Mononuclear cell (primary cell): ENCODE results near the gene TENM4. TPM values are rescaled to one million over a fixed set of nuclear protein-coding genes. Genes with fewer than 3 reads are reported as not detected.

Experiments used
- H3K27me3 ChIP-seq: 2 replicates; pipeline ENCODE4 v1.6.0; 2011; ENCODE audit warnings: low read length, control low read depth; ENCODE audit not compliant: insufficient read depth
- H3K4me1 ChIP-seq: 2 replicates; pipeline ENCODE4 v1.5.1; 2011; ENCODE audit warnings: mild to moderate bottlenecking, low read length, control low read depth; ENCODE audit not compliant: insufficient read depth
- H3K4me3 ChIP-seq: 2 replicates; pipeline ENCODE4 v1.5.1; 2011; ENCODE audit warnings: mild to moderate bottlenecking, low read length, moderate library complexity
- H3K9me3 ChIP-seq: 2 replicates; pipeline ENCODE4 v1.5.1; 2011; ENCODE audit warnings: low read depth, mild to moderate bottlenecking, control low read depth, low read length
- total RNA-seq: library from RNA; depleted of rRNA; stranded (reverse); fragments of >200 nt; gene quantifications from one replicate; pipeline ENCODE4 v1.2.3, GENCODE V29; 2012

TENM4 gene
- total RNA-seq, 1 donor = 0.63 TPM

DNA sequence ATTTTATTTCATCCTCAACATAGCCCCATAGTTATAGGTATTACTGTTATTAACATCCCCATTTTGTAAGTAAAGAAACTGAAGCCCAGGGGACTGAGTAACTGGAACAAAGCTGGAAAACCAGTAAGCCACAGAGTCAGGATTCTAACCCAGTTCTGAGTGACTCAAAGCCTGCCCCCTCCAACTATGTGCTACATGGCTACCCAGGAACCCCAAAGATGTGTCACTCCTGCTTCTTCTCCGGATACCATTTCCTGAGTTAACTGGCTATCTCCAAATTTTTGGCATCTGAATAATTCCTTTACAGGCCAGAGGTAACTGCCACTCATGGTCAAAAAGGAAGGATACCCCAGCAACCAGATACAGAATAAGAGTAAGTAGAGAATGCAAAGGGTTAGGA, 43.6 kb downstream of the TENM4 start:
- Histone ChIP-seq H3K9me3 (no peaks in the 10 kb centered on the region), H3K4me1 (no peaks in the 10 kb centered on the region), H3K4me3 (no peak overlapping the region), H3K27me3 (peaks cover 3% of the 10 kb centered on the region)

DNA sequence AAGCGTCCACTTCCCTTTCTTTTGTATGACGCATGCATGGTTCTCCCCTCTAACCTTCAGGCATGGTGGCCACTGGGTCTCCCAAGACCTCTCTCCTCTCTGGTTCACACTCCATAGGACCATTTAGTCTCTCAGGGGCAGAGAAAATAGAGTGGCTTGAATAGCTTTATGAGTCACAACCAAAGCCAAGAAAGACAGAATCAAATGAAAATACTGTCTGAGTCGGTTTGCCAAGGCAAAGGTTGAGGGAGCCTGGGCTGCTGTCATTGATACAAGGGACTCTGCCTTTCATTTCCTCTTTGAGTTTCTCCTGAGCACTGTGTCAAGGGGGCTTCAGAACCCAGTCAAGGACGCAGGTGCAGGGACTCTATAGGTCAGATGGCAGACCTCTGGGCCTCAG, 44.2 kb downstream of the TENM4 start:
- Histone ChIP-seq H3K9me3 (no peaks in the 10 kb centered on the region), H3K4me3 (no peak overlapping the region), H3K27me3 (peaks cover 3% of the 10 kb centered on the region), H3K4me1 (no peaks in the 10 kb centered on the region)

- Histone ChIP-seq H3K4me1 (no peaks in the 10 kb centered on the region), H3K27me3 (peaks cover 3% of the 10 kb centered on the region), H3K9me3 (no peaks in the 10 kb centered on the region), H3K4me3 (no peak overlapping the region)
These were observed 44.8 kb downstream of the TENM4 start for GRCh38 chr11:79396001-79396400.

- H3K27me3 ChIP-seq = peaks cover 3% of the 10 kb centered on the region
- no peaks in the 10 kb centered on the region for H3K4me1 ChIP-seq
- no peaks in the 10 kb centered on the region for H3K9me3 ChIP-seq
- no peak overlapping the region for H3K4me3 ChIP-seq
These were observed 47.3 kb downstream of the TENM4 start for GRCh38 chr11:79393362-79394043.

- H3K9me3 ChIP-seq = no peaks in the 10 kb centered on the region
- no peak overlapping the region for H3K4me3 ChIP-seq
- H3K4me1 ChIP-seq = no peaks in the 10 kb centered on the region
- peaks cover 3% of the 10 kb centered on the region for H3K27me3 ChIP-seq
These were observed 48.7 kb downstream of the TENM4 start for GRCh38 chr11:79392161-79392560.

- H3K27me3 ChIP-seq = peaks cover 5% of the 10 kb centered on the region
- H3K4me1 ChIP-seq = no peaks in the 10 kb centered on the region
- no peaks in the 10 kb centered on the region for H3K9me3 ChIP-seq
- no peak overlapping the region for H3K4me3 ChIP-seq
These were observed 49.9 kb downstream of the TENM4 start for GRCh38 chr11:79390923-79391322.

DNA sequence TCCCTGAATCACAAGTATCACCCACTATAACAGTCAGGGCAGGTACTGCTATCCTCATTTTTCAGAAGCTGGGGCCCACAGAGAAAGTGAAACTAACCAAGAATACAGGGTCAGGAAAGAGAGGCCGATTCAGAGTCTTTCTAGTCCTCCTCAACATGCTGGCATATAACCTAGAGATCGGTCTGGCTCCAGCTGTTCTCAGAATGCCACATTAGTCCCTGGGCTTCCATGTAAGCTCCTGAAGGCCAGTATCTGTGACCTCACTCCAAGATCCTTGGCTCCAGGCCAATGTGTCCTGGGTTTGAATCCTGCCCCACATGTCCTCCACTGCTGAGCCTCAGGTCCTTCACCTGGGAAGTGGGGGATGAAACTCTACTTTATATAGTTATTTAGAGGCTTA, 50.4 kb downstream of the TENM4 start:
- Histone ChIP-seq H3K9me3 (no peaks in the 10 kb centered on the region), H3K4me3 (no peak overlapping the region), H3K4me1 (no peaks in the 10 kb centered on the region), H3K27me3 (peaks cover 9% of the 10 kb centered on the region)

GRCh38 chr11:79388201-79388600, 52.6 kb downstream of the TENM4 start:
- Histone ChIP-seq H3K27me3 (peaks cover 9% of the 10 kb centered on the region), H3K4me3 (no peak overlapping the region), H3K9me3 (no peaks in the 10 kb centered on the region), H3K4me1 (no peaks in the 10 kb centered on the region)

- no peak overlapping the region for H3K4me3 ChIP-seq
- no peaks in the 10 kb centered on the region for H3K9me3 ChIP-seq
- H3K27me3 ChIP-seq = peaks cover 9% of the 10 kb centered on the region
- H3K4me1 ChIP-seq = no peaks in the 10 kb centered on the region
These were observed 57.0 kb downstream of the TENM4 start for GRCh38 chr11:79383874-79384273.

DNA sequence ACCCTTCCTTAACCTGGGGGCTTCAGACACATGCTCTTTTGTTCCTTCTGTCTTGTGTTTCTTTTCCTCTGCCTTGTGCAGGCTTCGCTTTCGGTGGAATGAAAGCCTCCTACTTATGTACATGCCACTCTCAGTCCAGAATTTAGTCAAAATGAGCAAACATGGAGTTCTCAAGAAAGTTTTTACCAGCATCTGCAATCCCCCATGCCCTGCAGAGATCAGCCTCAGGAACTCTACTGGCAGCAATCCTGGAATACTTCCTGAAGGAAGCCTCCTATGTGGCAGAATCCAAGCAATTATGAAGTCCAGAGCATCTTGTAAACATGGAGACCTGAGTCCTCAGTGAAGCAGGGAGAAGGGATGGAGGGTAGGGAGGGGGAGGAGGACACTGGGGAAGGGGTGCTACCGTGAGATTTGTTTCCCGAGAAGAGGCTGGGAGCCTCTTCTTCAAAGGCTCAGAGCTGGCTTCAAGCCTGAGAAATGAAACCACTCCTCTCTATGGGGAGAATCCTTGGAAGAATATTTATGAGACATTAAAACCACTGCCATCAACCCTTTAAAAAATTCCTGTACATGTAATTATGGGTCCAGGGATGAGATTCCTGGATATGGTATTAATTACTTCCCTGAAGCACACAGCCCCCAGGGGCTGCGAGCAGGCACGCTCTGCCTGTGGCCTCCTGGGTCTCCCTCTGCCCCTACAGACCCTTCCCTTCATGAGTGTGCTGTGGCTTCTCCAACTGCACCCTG, 58.4 kb downstream of the TENM4 start:
- Histone ChIP-seq H3K4me1 (no peaks in the 10 kb centered on the region), H3K9me3 (no peaks in the 10 kb centered on the region), H3K4me3 (no peak overlapping the region), H3K27me3 (peaks cover 9% of the 10 kb centered on the region)

GRCh38 chr11:79381036-79381435, 59.8 kb downstream of the TENM4 start:
- Histone ChIP-seq H3K27me3 (peaks cover 8% of the 10 kb centered on the region), H3K4me1 (no peaks in the 10 kb centered on the region), H3K9me3 (no peaks in the 10 kb centered on the region)

DNA sequence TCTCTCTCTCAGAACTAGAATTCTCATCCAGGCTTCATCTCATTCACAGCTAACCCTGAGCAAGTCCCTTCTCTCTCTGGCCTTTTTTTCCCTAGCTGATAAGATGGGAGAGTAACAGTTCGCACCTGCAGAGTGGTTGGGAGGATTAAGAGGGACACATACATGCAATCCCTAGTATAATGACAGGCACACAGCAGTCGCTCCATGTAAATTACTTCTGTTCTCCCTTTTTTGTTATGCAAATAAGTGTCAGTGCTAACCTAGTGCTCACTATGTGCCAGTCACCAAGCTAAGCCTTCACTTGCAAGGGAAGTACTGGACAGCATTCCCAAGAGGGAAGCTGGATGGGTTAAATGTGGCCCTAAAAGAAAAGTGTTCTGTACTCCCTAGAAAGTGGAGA, 63.4 kb downstream of the TENM4 start:
- no peak overlapping the region for H3K4me3 ChIP-seq
- H3K27me3 ChIP-seq = no peaks in the 10 kb centered on the region
- H3K9me3 ChIP-seq = no peaks in the 10 kb centered on the region
- H3K4me1 ChIP-seq = no peaks in the 10 kb centered on the region

More at GRCh38 chr11:79381036-79381435, 59.8 kb downstream of the TENM4 start:
- no peak overlapping the region for H3K4me3 ChIP-seq

DNA sequence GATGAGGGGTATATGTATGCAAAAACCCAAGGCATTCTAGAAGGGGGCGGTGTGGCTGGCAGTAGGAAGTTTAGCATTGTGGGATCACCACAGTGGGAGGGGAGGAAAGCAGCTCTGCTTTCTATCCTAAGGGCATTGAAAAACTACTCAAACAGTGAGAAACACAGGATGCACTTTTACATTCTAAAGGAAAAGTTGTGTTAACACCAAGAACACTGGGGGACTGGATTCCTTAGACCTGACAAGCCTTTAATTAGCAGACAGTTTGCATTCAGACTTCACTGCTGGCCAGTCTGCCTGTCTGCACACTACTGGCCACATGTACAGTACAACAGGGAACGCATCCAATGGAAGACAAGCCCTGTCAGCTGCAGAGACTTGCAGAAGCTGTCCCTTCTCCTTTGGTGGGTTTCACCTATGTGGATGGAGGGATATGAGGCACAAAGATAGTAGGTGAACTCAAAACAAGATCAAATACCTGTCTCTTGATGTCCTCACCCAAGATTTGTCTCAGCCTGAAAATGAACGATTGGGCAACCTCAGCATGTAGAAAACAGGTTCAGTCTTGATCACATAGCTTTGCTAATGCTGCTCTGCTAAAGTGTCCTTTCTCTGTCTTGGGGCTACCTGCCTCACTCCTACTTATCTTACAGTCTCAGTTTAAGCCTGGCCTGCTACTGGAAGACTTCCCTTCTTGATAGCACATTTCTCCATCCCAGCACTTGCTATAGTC, 64.8 kb downstream of the TENM4 start:
- no peaks in the 10 kb centered on the region for H3K4me1 ChIP-seq
- no peaks in the 10 kb centered on the region for H3K9me3 ChIP-seq
- no peak overlapping the region for H3K4me3 ChIP-seq
- H3K27me3 ChIP-seq = no peaks in the 10 kb centered on the region

DNA sequence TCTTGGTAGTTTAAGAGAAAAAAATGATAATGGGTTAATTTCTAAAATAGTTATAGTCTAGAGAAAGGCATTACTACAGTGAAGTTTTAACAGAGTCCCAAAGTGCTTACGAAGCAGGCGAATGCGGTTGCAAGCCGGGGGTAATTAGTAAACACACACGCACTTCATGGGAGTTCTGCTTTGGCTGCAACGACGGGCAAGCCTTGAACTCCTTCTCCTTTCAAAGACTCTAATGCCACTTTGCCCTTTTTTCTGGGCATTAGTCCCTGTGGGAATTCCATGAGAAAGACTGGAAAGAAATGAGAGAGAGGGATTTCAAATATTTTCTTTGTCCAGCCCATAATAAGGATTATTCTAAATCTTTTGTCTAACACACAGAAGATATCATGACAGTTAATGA, 66.1 kb downstream of the TENM4 start:
- Histone ChIP-seq H3K4me3 (no peak overlapping the region), H3K9me3 (no peaks in the 10 kb centered on the region), H3K27me3 (no peaks in the 10 kb centered on the region), H3K4me1 (no peaks in the 10 kb centered on the region)

GRCh38 chr11:79371724-79372123, 69.1 kb downstream of the TENM4 start:
- no peak overlapping the region for H3K4me3 ChIP-seq
- no peaks in the 10 kb centered on the region for H3K27me3 ChIP-seq
- H3K9me3 ChIP-seq = no peaks in the 10 kb centered on the region
- H3K4me1 ChIP-seq = no peaks in the 10 kb centered on the region
